Measurements from ENCODE around the gene SMG1.

- TF ChIP-seq CTCF (IDR thresholded peaks at IDR 0.05; ENCODE audit: low read length) (no peak), EZH2phosphoT487 (IDR thresholded peaks at IDR 0.05; ENCODE audit: low read length) (no peak), EZH2 (optimal IDR thresholded peaks at IDR 0.05; ENCODE audit: low read depth, low read length) (no peak)
Measured at GRCh38 chr16:18811925-18812324, 114.3 kb downstream of the SMG1 start.

All from MM.1S (cell line).